ENCODE measurements around the gene GPR39.

The GPR39 gene

GRCh38 chr2:132690664-132691303 is 274.2 kb downstream of the GPR39 start:
- DNase-seq: no peak

- DNase-seq: no peak
These were observed 275.0 kb downstream of the GPR39 start for GRCh38 chr2:132691556-132691955.

GRCh38 chr2:132692816-132693215 is 276.2 kb downstream of the GPR39 start:
- DNase-seq: no peak

All from stimulated activated naive CD4-positive, alpha-beta T cell treated with Interleukin-2 at 50 U/mL for 16 hours (primary cell).